IMR-90 (cell line): ENCODE results near the gene SEMG1. TPM values are rescaled to one million over a fixed set of nuclear protein-coding genes. Genes with fewer than 3 reads are reported as not detected.

Source experiments
- ATAC-seq: fragments of 200-7000 bp; cut with Tn5 transposase; 2 replicates; pipeline ENCODE4 v1.9.1; 2020; ENCODE audit warnings: low read depth, mild to moderate bottlenecking, moderate library complexity
- BruUV-seq: library from RNA; stranded (reverse); fragments of 400-500 nt; replicated peaks from 2 replicates; lab custom pipeline; 2021; lab: Mats Ljungman, UMichigan
- CTCF ChIA-PET: fragments of 300-600 bp; formaldehyde crosslinking; extraction: SDS; loops from one replicate; lab custom pipeline; 2021; ENCODE audit warnings: antibody characterized with exemption; lab: Yijun Ruan, JAX
- POLR2A ChIA-PET: fragments of 300-600 bp; sonication (Branson Sonifier 250); formaldehyde crosslinking; loops from one replicate; lab custom pipeline; 2022; ENCODE audit warnings: antibody characterized with exemption; ENCODE audit not compliant: unreplicated experiment; lab: Charles Lee
- DNase-seq: peaks from one replicate; pipeline ENCODE4 v3.0.0; 2013
- H2AFZ ChIP-seq: replicated peaks from 2 replicates; pipeline ENCODE3; 2013; ENCODE audit warnings: low read length, mild to moderate bottlenecking; ENCODE audit not compliant: poor library complexity
- H2AK5ac ChIP-seq: 2 replicates; pipeline ENCODE4 v1.6.1; 2013; ENCODE audit warnings: low read depth, low read length, inconsistent platforms
- H2AK9ac ChIP-seq: replicated peaks from 2 replicates; pipeline ENCODE3; 2013; ENCODE audit warnings: mild to moderate bottlenecking, low read depth, low read length, moderate library complexity; ENCODE audit not compliant: poor library complexity
- H2BK120ac ChIP-seq: 2 replicates; pipeline ENCODE4 v1.6.1; 2013; ENCODE audit warnings: low read depth, low read length, inconsistent platforms
- H2BK15ac ChIP-seq: 3 replicates; pipeline ENCODE4 v1.6.1; 2013; ENCODE audit warnings: low read depth, low read length, inconsistent platforms
- H2BK20ac ChIP-seq: 2 replicates; pipeline ENCODE4 v1.6.1; 2013; ENCODE audit warnings: low read depth, mild to moderate bottlenecking, inconsistent platforms, low read length, moderate library complexity
- H2BK5ac ChIP-seq: 2 replicates; pipeline ENCODE4 v1.6.1; 2013; ENCODE audit warnings: mild to moderate bottlenecking, low read depth, low read length, inconsistent platforms; ENCODE audit not compliant: poor library complexity, severe bottlenecking
- H3K14ac ChIP-seq: replicated peaks from 2 replicates; pipeline ENCODE4 v1.6.1; 2013; ENCODE audit warnings: low read depth, low read length, inconsistent platforms
- H3K18ac ChIP-seq: 2 replicates; pipeline ENCODE4 v1.6.1; 2013; ENCODE audit warnings: low read depth, low read length, control low read depth
- H3K23ac ChIP-seq: 2 replicates; pipeline ENCODE4 v1.6.1; 2013; ENCODE audit warnings: low read depth, low read length, inconsistent platforms
- H3K27ac ChIP-seq: 2 replicates; pipeline ENCODE4 v1.5.1; 2013; ENCODE audit warnings: mild to moderate bottlenecking, control low read depth, low read length; ENCODE audit not compliant: insufficient read depth
- H3K27me3 ChIP-seq: 2 replicates; pipeline ENCODE4 v1.6.1; 2013; ENCODE audit warnings: low read length; ENCODE audit not compliant: control insufficient read depth, insufficient read depth
- H3K36me3 ChIP-seq: 2 replicates; pipeline ENCODE4 v1.6.1; 2013; ENCODE audit warnings: low read length, mixed read lengths; ENCODE audit not compliant: control insufficient read depth, insufficient read depth
- H3K4ac ChIP-seq: 2 replicates; pipeline ENCODE4 v1.6.1; 2013; ENCODE audit warnings: low read depth, low read length, inconsistent platforms
- H3K4me1 ChIP-seq: 2 replicates; pipeline ENCODE4 v1.6.1; 2013; ENCODE audit warnings: low read length, mixed read lengths; ENCODE audit not compliant: control insufficient read depth, insufficient read depth
- H3K4me2 ChIP-seq: 2 replicates; pipeline ENCODE4 v1.6.1; 2013; ENCODE audit warnings: low read depth, mild to moderate bottlenecking, control low read depth, low read length, moderate library complexity
- H3K4me3 ChIP-seq: 2 replicates; pipeline ENCODE4 v1.5.1; 2013; ENCODE audit warnings: low read depth, mild to moderate bottlenecking, control low read depth, low read length, moderate library complexity; ENCODE audit not compliant: insufficient read depth
- H3K56ac ChIP-seq: 2 replicates; pipeline ENCODE4 v1.6.1; 2013; ENCODE audit warnings: low read length, inconsistent platforms; ENCODE audit not compliant: insufficient read depth; ENCODE audit errors: extremely low read depth
- H3K79me1 ChIP-seq, 2 experiments: 2 replicates each; pipeline ENCODE4 v1.6.1; 2013; ENCODE audit warnings: low read length in 2 of 2, inconsistent platforms in 1 of 2, low read depth in 1 of 2
- H3K9ac ChIP-seq: 2 replicates; pipeline ENCODE4 v1.6.1; 2013; ENCODE audit warnings: low read depth, low read length, control low read depth
- H3K9me1 ChIP-seq: 2 replicates; pipeline ENCODE4 v1.6.1; 2013; ENCODE audit warnings: low read length, inconsistent platforms; ENCODE audit not compliant: insufficient read depth
- H3K9me3 ChIP-seq: 2 replicates; pipeline ENCODE4 v1.6.1; 2013; ENCODE audit warnings: low read length; ENCODE audit not compliant: control insufficient read depth, insufficient read depth
- H4K20me1 ChIP-seq: 2 replicates; pipeline ENCODE4 v1.6.1; 2013; ENCODE audit warnings: low read length, inconsistent platforms; ENCODE audit not compliant: insufficient read depth
- H4K5ac ChIP-seq: 2 replicates; pipeline ENCODE4 v1.6.1; 2013; ENCODE audit warnings: mild to moderate bottlenecking, low read depth, low read length, control low read depth
- H4K8ac ChIP-seq, 2 experiments: 2 replicates each; pipeline ENCODE4 v1.6.1; 2013; ENCODE audit warnings: low read depth in 2 of 2, low read length in 2 of 2, control low read depth in 1 of 2, inconsistent platforms in 1 of 2
- H4K91ac ChIP-seq: 2 replicates; pipeline ENCODE4 v1.6.1; 2013; ENCODE audit warnings: low read depth, low read length, inconsistent platforms; ENCODE audit not compliant: insufficient read depth
- BHLHE40 ChIP-seq: fragments of 150-350 bp; IDR thresholded peaks from 2 replicates; pipeline ENCODE4 v1.6.1; 2016; ENCODE audit warnings: mild to moderate bottlenecking, low read depth, low read length
- CEBPB ChIP-seq: IDR thresholded peaks from 2 replicates; pipeline ENCODE4 v1.6.1; 2012; ENCODE audit warnings: low read depth, low read length, improper control_type of control experiment
- CHD1 ChIP-seq: IDR thresholded peaks from 2 replicates; pipeline ENCODE4 v1.6.1; 2012; ENCODE audit warnings: low read depth, low read length, improper control_type of control experiment
- FOS ChIP-seq: fragments of 150-350 bp; IDR thresholded peaks from 2 replicates; pipeline ENCODE4 v1.6.1; 2016; ENCODE audit warnings: low read depth, low read length
- MAZ ChIP-seq: IDR thresholded peaks from 2 replicates; pipeline ENCODE4 v1.6.1; 2012; ENCODE audit warnings: low read depth, mild to moderate bottlenecking, low read length, improper control_type of control experiment, moderate library complexity, borderline replicate concordance
- NFE2L2 ChIP-seq: fragments of 150-350 bp; IDR thresholded peaks from 2 replicates; pipeline ENCODE4 v1.6.1; 2016; ENCODE audit warnings: low read depth, mild to moderate bottlenecking, low read length
- RCOR1 ChIP-seq: IDR thresholded peaks from 2 replicates; pipeline ENCODE4 v1.6.1; 2012; ENCODE audit warnings: mild to moderate bottlenecking, low read length, improper control_type of control experiment; ENCODE audit not compliant: insufficient replicate concordance
- RFX5 ChIP-seq: IDR thresholded peaks from 2 replicates; pipeline ENCODE4 v1.8.0; 2012; ENCODE audit warnings: low read depth, mild to moderate bottlenecking, low read length, moderate library complexity
- SMC3 ChIP-seq: fragments of 150-350 bp; IDR thresholded peaks from 2 replicates; pipeline ENCODE4 v1.6.1; 2016; ENCODE audit warnings: low read depth, mild to moderate bottlenecking, antibody characterized with exemption, low read length, moderate library complexity
- USF2 ChIP-seq: fragments of 150-350 bp; IDR thresholded peaks from 2 replicates; pipeline ENCODE4 v1.6.1; 2017; ENCODE audit warnings: mild to moderate bottlenecking, antibody characterized with exemption, low read length, low read depth
- WGBS, 2 experiments: methylation state at CpG; one replicate each; pipeline versions ENCODE4 v1.1.5 to v1.1.7; 2013; ENCODE audit warnings: missing lambda C conversion rate in 2 of 2; ENCODE audit not compliant: insufficient read length in 1 of 2; ENCODE audit errors: extremely low coverage in 2 of 2; 5-methylcytosine and 5-hydroxymethylcytosine counted together
- dilution Hi-C: fragments of 300-500 bp; cut with HindIII; formaldehyde crosslinking; loops from one replicate; pipeline ENCODE4 v1.14.3; 2018; ENCODE audit warnings: low sequenced_read_pairs; ENCODE audit not compliant: unreplicated experiment
- in situ Hi-C: fragments of 300-500 bp; cut with MboI; formaldehyde crosslinking; loops from 3 replicates; pipeline ENCODE4 v1.14.3; 2019; ENCODE audit warnings: low sequenced_read_pairs, inconsistent platforms, mixed read lengths
- intact Hi-C: fragments of 100-400 bp; cut with micrococcal nuclease; formaldehyde crosslinking; loops from 2 replicates; pipeline ENCODE4 v1.10.0; 2022
- polyA plus RNA-seq, 3 experiments: library from polyadenylated mRNA; depleted of rRNA; stranded (reverse); fragments of >200 nt; gene quantifications; 2 replicates each; pipeline ENCODE4 v1.2.3, GENCODE V29; 2012; ENCODE audit warnings: low replicate concordance in 1 of 3
- total RNA-seq: library from RNA; depleted of rRNA; stranded (reverse); fragments of >200 nt; gene quantifications from 2 replicates; pipeline ENCODE4 v1.2.3, GENCODE V29; 2012

Gene SEMG1
- total and polyA plus RNA-seq, 2 of the 4 experiments (the other 2 are of a cell fraction) = not detected

DNA sequence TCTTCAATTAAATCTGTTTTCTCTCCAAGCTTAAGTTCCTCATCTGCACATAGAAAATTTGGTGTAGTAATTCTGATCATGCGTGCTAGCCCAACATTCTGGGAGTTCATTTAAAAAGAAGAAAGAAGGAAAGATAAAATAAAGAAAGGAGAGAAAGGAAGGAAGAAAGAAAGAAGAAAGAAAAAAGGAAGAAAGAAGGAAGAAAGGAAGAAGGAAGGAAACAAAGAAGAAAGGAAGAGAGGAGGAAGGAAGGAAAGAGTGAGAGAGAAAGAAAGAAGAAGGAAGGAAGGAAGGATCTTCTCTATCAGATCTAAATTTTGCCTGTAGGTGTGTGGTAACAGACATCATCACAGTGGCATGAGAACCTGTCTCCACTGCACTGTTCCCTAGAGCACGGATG is 31.3 kb downstream of the SEMG1 start:
- H2BK120ac ChIP-seq = no peak overlapping the region
- H3K4me1 ChIP-seq = no peaks in the 10 kb centered on the region
- intact Hi-C loops (loop anchor here (10.0 kb wide), 1 partner anchor 487 kb away; the partner anchor contains the start of gene SPINT4), dilution Hi-C loops (no loop called here), in situ Hi-C loops (no loop called here)
- no peak overlapping the region for H2BK15ac ChIP-seq
- no peak overlapping the region for H2AFZ ChIP-seq
- no peak overlapping the region for H4K91ac ChIP-seq
- H3K9me3 ChIP-seq = no peaks in the 10 kb centered on the region
- TF ChIP-seq SMC3 (no peak), NFE2L2 (no peak), FOS (no peak), RFX5 (no peak), CHD1 (no peak), MAZ (no peak), USF2 (no peak), RCOR1 (no peak), CEBPB (no peak), BHLHE40 (no peak)
- no peak overlapping the region for H3K9ac ChIP-seq
- WGBS, 2 experiments = 40% methylated on average over 1 of the region's 2 CpGs; no CpG with 5 or more reads in 1 of the 2 experiments
- no peaks in the 10 kb centered on the region; the same call in 1 of the 2 replicates for H3K27me3 ChIP-seq
- DNase-seq (no peak), ATAC-seq (no peak)
- no peak overlapping the region for H4K5ac ChIP-seq
- no peak overlapping the region for H3K4me3 ChIP-seq
- H3K4ac ChIP-seq = no peak overlapping the region
- no peak overlapping the region for H3K23ac ChIP-seq
- no peak overlapping the region for H4K8ac ChIP-seq
- H3K56ac ChIP-seq = no peak overlapping the region
- no peaks in the 10 kb centered on the region for H4K20me1 ChIP-seq
- no peak overlapping the region for H3K4me2 ChIP-seq
- H2AK9ac ChIP-seq = no peak overlapping the region
- no peak overlapping the region for H2BK20ac ChIP-seq
- no peak overlapping the region for H3K18ac ChIP-seq
- no peaks in the 10 kb centered on the region for H3K9me1 ChIP-seq
- H3K27ac ChIP-seq = no peak overlapping the region
- no peak overlapping the region for H3K14ac ChIP-seq
- no peaks in the 10 kb centered on the region for H3K79me1 ChIP-seq
- no peaks in the 10 kb centered on the region for H3K36me3 ChIP-seq
- H2BK5ac ChIP-seq = no peak overlapping the region
- no TSS peak for BruUV-seq
- ChIA-PET CTCF (no interaction called here), POLR2A (no interaction called here)
- no peak overlapping the region for H2AK5ac ChIP-seq
